Bronchial epithelial cell (primary cell): ENCODE results near the gene COA5. TPM values are rescaled to one million over a fixed set of nuclear protein-coding genes. Genes with fewer than 3 reads are reported as not detected.
A peak's percentile ranks its signal among the peaks of the same experiment; 100 is the strongest.

Experiments
- DNase-seq: peaks from one replicate; pipeline ENCODE4 v3.0.0-alpha.2; 2010; ENCODE audit warnings: low read depth
- FAIRE-seq: peaks from 2 replicates; lab custom pipeline; 2011; peaks lifted over from hg19 to GRCh38; lab: Jason Lieb, UNC
- H3K27me3 ChIP-seq: 2 replicates; pipeline ENCODE4 v1.5.1; 2011; ENCODE audit warnings: low read length; ENCODE audit not compliant: control insufficient read depth, insufficient read depth
- H3K36me3 ChIP-seq: 2 replicates; pipeline ENCODE4 v1.5.1; 2011; ENCODE audit warnings: low read length; ENCODE audit not compliant: control insufficient read depth, insufficient read depth
- H3K4me3 ChIP-seq: 2 replicates; pipeline ENCODE4 v1.5.1; 2011; ENCODE audit warnings: mild to moderate bottlenecking, low read depth, low read length, control low read depth
- CTCF ChIP-seq: IDR thresholded peaks from 2 replicates; pipeline ENCODE4 v1.5.1; 2011; ENCODE audit warnings: mild to moderate bottlenecking, moderate library complexity, low read length, control low read depth, inconsistent platforms; ENCODE audit not compliant: insufficient read depth, severe bottlenecking
- total RNA-seq: library from RNA; depleted of rRNA; stranded (reverse); fragments of >200 nt; gene quantifications from 2 replicates; pipeline ENCODE4 v1.2.1, GENCODE V29; 2014

The COA5 gene
- total RNA-seq, 1 donor from 2014 or later = 12.9 TPM

- DNase-seq (peak; percentile 62), FAIRE-seq (no peak)
- H3K36me3 ChIP-seq = peaks cover 2% of the 10 kb centered on the region
- H3K27me3 ChIP-seq = no peaks in the 10 kb centered on the region
- TF ChIP-seq CTCF = no peak
- no peak overlapping the region for H3K4me3 ChIP-seq
These were observed 48.0 kb downstream of the COA5 start for GRCh38 chr2:98560256-98560771.

GRCh38 chr2:98559581-98559980 is 48.7 kb downstream of the COA5 start:
- Histone ChIP-seq H3K36me3 (peaks cover 2% of the 10 kb centered on the region), H3K4me3 (no peak overlapping the region), H3K27me3 (no peaks in the 10 kb centered on the region)
- no peak for TF ChIP-seq CTCF
- DNase-seq (no peak), FAIRE-seq (no peak)

- no peak for FAIRE-seq
- TF ChIP-seq CTCF = no peak
These were observed 49.3 kb downstream of the COA5 start for GRCh38 chr2:98558852-98559530.

GRCh38 chr2:98556344-98557033 is 51.8 kb downstream of the COA5 start:
- TF ChIP-seq CTCF = no peak
- H3K36me3 ChIP-seq = peaks cover 3% of the 10 kb centered on the region
- peak; percentile 7 for FAIRE-seq

More at GRCh38 chr2:98558852-98559530, 49.3 kb downstream of the COA5 start:
- no peaks in the 10 kb centered on the region for H3K27me3 ChIP-seq
- H3K36me3 ChIP-seq = no peaks in the 10 kb centered on the region
- DNase-seq = no peak
- no peak overlapping the region for H3K4me3 ChIP-seq

GRCh38 chr2:98555696-98556095 is 52.6 kb downstream of the COA5 start:
- no peak overlapping the region for H3K4me3 ChIP-seq
- no peaks in the 10 kb centered on the region for H3K27me3 ChIP-seq
- TF ChIP-seq CTCF = no peak
- DNase-seq (no peak), FAIRE-seq (no peak)
- peaks cover 3% of the 10 kb centered on the region for H3K36me3 ChIP-seq

More at GRCh38 chr2:98556344-98557033, 51.8 kb downstream of the COA5 start:
- Histone ChIP-seq H3K27me3 (no peaks in the 10 kb centered on the region), H3K4me3 (no peak overlapping the region)
- DNase-seq = no peak
